ENCODE results near the gene DDX25. TPM values are rescaled to one million over a fixed set of nuclear protein-coding genes. Genes with fewer than 3 reads are reported as not detected.

DDX25 gene
- total RNA-seq, 1 experiment from 2014 or later = 0.26 TPM

DNA sequence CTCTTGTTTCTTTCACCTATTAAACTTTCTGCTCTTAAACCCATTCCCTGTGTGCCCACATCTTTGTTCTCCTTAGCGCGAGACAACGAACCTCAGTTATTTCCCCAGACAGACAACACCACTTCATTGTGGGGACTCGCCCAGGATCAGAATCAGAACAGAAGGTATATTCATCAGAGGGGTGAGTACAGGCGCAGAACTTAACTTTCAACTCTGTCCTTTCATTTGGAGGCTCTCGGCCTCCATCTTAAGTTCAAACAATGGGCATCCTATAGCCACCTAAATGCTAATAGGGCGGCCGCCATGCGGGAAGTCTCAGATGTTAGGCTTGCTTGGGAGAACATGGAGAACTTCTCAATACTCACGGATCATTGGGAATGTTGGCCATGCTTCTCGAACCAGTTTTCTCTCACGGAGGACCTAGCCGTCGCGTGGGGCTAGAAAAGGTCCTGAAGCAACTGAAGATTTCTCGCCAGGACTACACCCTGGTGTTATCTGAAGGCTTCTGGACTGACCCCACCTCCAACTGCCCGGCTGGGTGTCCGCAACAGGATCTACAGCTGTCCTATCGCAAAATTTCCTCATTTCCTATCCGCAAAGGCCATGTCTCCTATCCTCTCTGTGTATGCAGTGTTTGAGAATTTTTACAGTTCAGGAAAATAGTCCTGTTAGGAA is 30.3 kb upstream of the DDX25 start:
- Histone ChIP-seq H3K27ac (no peak overlapping the region), H3K4me1 (replicated peaks; ENCODE audit: insufficient read depth) (no peaks in the 10 kb centered on the region), H3K4me3 (no peak overlapping the region), H3F3A (ENCODE audit: insufficient read depth, low read depth) (no peaks in the 10 kb centered on the region), H3K27me3 (ENCODE audit: insufficient read depth, low read depth) (no peaks in the 10 kb centered on the region; the same call in 1 of the 2 replicates), H3K4me2 (no peak overlapping the region), H3K36me3 (ENCODE audit: low read depth) (no peaks in the 10 kb centered on the region), H3K79me2 (ENCODE audit: low read depth) (no peaks in the 10 kb centered on the region), H3K9me2 (ENCODE audit: insufficient read depth) (no peaks in the 10 kb centered on the region), H3K9me3 (ENCODE audit: insufficient read depth, low read depth) (peaks cover 5% of the 10 kb centered on the region; the same call in 1 of the 2 replicates), H2AFZ (no peak overlapping the region), H4K20me1 (ENCODE audit: insufficient read depth) (no peaks in the 10 kb centered on the region)
- ChIA-PET POLR2A (ENCODE audit: unreplicated experiment) (no interaction called here), CTCF (no interaction called here)
- TF ChIP-seq, protein P1, sequence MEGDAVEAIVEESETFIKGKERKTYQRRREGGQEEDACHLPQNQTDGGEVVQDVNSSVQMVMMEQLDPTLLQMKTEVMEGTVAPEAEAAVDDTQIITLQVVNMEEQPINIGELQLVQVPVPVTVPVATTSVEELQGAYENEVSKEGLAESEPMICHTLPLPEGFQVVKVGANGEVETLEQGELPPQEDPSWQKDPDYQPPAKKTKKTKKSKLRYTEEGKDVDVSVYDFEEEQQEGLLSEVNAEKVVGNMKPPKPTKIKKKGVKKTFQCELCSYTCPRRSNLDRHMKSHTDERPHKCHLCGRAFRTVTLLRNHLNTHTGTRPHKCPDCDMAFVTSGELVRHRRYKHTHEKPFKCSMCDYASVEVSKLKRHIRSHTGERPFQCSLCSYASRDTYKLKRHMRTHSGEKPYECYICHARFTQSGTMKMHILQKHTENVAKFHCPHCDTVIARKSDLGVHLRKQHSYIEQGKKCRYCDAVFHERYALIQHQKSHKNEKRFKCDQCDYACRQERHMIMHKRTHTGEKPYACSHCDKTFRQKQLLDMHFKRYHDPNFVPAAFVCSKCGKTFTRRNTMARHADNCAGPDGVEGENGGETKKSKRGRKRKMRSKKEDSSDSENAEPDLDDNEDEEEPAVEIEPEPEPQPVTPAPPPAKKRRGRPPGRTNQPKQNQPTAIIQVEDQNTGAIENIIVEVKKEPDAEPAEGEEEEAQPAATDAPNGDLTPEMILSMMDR (conservative IDR thresholded peaks at IDR 0.05) = no peak
- TF ChIP-seq EZH2 (IDR thresholded peaks at IDR 0.05; ENCODE audit: low read depth) = no peak
- DNase-seq = no peak
- BruUV-seq (replicated peaks) = no TSS peak
- intact Hi-C loops (cut with micrococcal nuclease; ENCODE audit: unreplicated experiment) = loop anchor here (5.0 to 10.0 kb wide), 2 partner anchors 909 to 1472 kb away; no protein-coding TSS in a partner anchor

DNA sequence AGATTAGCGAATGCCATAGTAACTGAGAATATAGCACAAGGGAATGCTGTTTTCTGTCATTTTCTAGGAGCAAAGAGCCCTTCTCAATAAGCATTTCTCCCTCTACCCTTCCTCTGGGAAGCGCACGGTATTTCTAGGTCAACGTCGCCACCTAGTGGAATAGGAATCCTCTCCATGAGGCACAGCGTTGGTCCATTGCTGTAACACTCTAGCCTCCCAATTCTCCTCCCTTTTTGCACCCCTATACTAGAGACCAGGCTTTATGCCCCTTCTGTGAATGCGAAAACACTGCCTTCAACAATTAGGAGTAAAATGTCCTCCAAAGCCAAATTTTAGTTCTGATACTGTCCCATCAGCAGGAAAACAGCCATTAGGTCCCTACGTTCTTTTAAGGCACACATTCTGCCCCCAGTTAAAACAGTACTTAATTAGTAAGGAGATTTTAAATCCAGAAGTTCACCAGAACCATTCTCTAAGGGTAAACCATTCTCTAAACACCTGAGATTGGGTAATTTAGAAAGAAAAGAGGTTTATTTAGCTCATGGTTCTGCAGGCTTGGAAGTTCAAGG is 29.7 kb upstream of the DDX25 start:
- no peaks in the 10 kb centered on the region for H3K79me2 ChIP-seq (ENCODE audit: low read depth)
- no peaks in the 10 kb centered on the region for H3K36me3 ChIP-seq (ENCODE audit: low read depth)
- H3K9me2 ChIP-seq (ENCODE audit: insufficient read depth) = no peaks in the 10 kb centered on the region
- H2AFZ ChIP-seq = no peak overlapping the region
- ChIA-PET POLR2A (ENCODE audit: unreplicated experiment) (no interaction called here), CTCF (interaction anchor here (0.6 kb wide), 1 partner anchor 1035 kb away, joined by 9 read pairs; no protein-coding TSS in a partner anchor)
- no peaks in the 10 kb centered on the region; the same call in 1 of the 2 replicates for H3K27me3 ChIP-seq (ENCODE audit: insufficient read depth, low read depth)
- intact Hi-C loops (cut with micrococcal nuclease; ENCODE audit: unreplicated experiment) = loop anchor here (5.0 to 10.0 kb wide), 2 partner anchors 910 to 1472 kb away; no protein-coding TSS in a partner anchor
- peaks cover 5% of the 10 kb centered on the region; the same call in 1 of the 2 replicates for H3K9me3 ChIP-seq (ENCODE audit: insufficient read depth, low read depth)
- TF ChIP-seq, protein P1 (conservative IDR thresholded peaks at IDR 0.05) = peak; percentile 78
- no peak for TF ChIP-seq EZH2 (IDR thresholded peaks at IDR 0.05; ENCODE audit: low read depth)
- no peaks in the 10 kb centered on the region for H3K4me1 ChIP-seq (replicated peaks; ENCODE audit: insufficient read depth)
- H3K27ac ChIP-seq = no peak overlapping the region
- no peak overlapping the region for H3K4me2 ChIP-seq
- H4K20me1 ChIP-seq (ENCODE audit: insufficient read depth) = no peaks in the 10 kb centered on the region
- BruUV-seq (replicated peaks) = no TSS peak
- DNase-seq = peak; percentile 26 to 48
- H3K4me3 ChIP-seq = no peak overlapping the region
- H3F3A ChIP-seq (ENCODE audit: insufficient read depth, low read depth) = no peaks in the 10 kb centered on the region

DNA sequence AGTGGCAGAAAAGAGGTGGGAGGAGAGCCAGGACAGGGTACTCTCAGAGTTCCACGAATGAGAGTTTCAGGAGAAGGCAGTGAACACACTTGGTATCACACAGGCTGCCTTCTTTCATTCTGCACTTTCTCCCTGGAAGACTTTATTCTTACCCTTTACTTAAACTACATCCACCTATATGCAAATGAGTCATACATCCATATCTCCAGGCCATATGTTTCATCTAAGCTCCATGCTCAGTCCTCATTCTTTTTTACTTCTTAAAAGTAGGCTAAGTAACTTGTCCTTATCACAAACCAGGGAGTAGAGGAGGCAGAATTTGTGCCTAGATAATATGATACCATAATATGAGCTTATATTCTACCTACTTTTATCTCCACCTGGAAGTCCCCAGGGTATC is 23.0 kb upstream of the DDX25 start:
- Histone ChIP-seq H3K27me3 (ENCODE audit: insufficient read depth, low read depth) (no peaks in the 10 kb centered on the region), H3K4me2 (no peak overlapping the region), H3K4me3 (no peak overlapping the region), H3K79me2 (ENCODE audit: low read depth) (no peaks in the 10 kb centered on the region), H3K36me3 (ENCODE audit: low read depth) (no peaks in the 10 kb centered on the region), H3K9me3 (ENCODE audit: insufficient read depth, low read depth) (no peaks in the 10 kb centered on the region), H4K20me1 (ENCODE audit: insufficient read depth) (no peaks in the 10 kb centered on the region), H2AFZ (no peak overlapping the region), H3F3A (ENCODE audit: insufficient read depth, low read depth) (peaks cover 5% of the 10 kb centered on the region; the same call in 1 of the 2 replicates), H3K4me1 (replicated peaks; ENCODE audit: insufficient read depth) (no peaks in the 10 kb centered on the region), H3K9me2 (ENCODE audit: insufficient read depth) (no peaks in the 10 kb centered on the region), H3K27ac (no peak overlapping the region)
- no TSS peak for BruUV-seq (replicated peaks)
- ChIA-PET POLR2A (ENCODE audit: unreplicated experiment) (no interaction called here), CTCF (no interaction called here)
- DNase-seq = no peak
- intact Hi-C loops (cut with micrococcal nuclease; ENCODE audit: unreplicated experiment) = no loop called here
- TF ChIP-seq, protein P1 (conservative IDR thresholded peaks at IDR 0.05) = no peak
- TF ChIP-seq EZH2 (IDR thresholded peaks at IDR 0.05; ENCODE audit: low read depth) = no peak

All from PC-9 (cell line).